Naive thymus-derived CD4-positive, alpha-beta T cell (primary cell): ENCODE results near the gene CCBE1. TPM values are rescaled to one million over a fixed set of nuclear protein-coding genes. Genes with fewer than 3 reads are reported as not detected.

Source experiments
- ATAC-seq: fragments of 150-1000 bp; cut with Tn5 transposase; 2 replicates; pipeline ENCODE4 v1.10.0; 2021; ENCODE audit warnings: mild to moderate bottlenecking, moderate library complexity
- CTCF ChIA-PET: fragments of 350-600 bp; sonication (Branson Sonifier 250); formaldehyde crosslinking; loops from one replicate; lab custom pipeline; 2021; ENCODE audit warnings: antibody characterized with exemption; lab: Charles Lee
- POLR2A ChIA-PET: fragments of 350-600 bp; sonication (Branson Sonifier 250); formaldehyde crosslinking; loops from one replicate; lab custom pipeline; 2021; ENCODE audit warnings: antibody characterized with exemption, inconsistent platforms; lab: Charles Lee
- DNase-seq, 9 donors: peaks; one replicate each; pipeline versions ENCODE4 v3.0.0 to v3.0.0-alpha.2; 2020 to 2022; ENCODE audit warnings: mixed read lengths in 1 of 9
- H3K27ac ChIP-seq: one replicate; pipeline ENCODE4 v1.7.0; 2013; ENCODE audit warnings: mild to moderate bottlenecking, low read depth, low read length, moderate library complexity
- H3K27me3 ChIP-seq, 2 donors: one replicate each; pipeline ENCODE4 v1.7.0; 2013; ENCODE audit warnings: low read length in 2 of 2, mild to moderate bottlenecking in 2 of 2, moderate library complexity in 2 of 2; ENCODE audit not compliant: control insufficient read depth in 2 of 2, insufficient read depth in 2 of 2
- H3K36me3 ChIP-seq, 3 experiments: 1 replicate in 2 of 3; 2 replicates in 1 of 3; pipeline ENCODE4 v1.7.0; 2013; ENCODE audit warnings: low read length in 3 of 3, mild to moderate bottlenecking in 3 of 3, moderate library complexity in 1 of 3; ENCODE audit not compliant: insufficient read depth in 3 of 3, control insufficient read depth in 2 of 3
- H3K4me1 ChIP-seq, 2 donors: one replicate each; pipeline ENCODE4 v1.7.0; 2013; ENCODE audit warnings: low read length in 2 of 2, mild to moderate bottlenecking in 2 of 2, moderate library complexity in 1 of 2; ENCODE audit not compliant: control insufficient read depth in 2 of 2, insufficient read depth in 2 of 2
- H3K4me3 ChIP-seq: 2 replicates; pipeline ENCODE4 v1.7.0; 2013; ENCODE audit warnings: mild to moderate bottlenecking, low read length
- H3K9me3 ChIP-seq, 3 experiments: 1 replicate in 2 of 3; 2 replicates in 1 of 3; pipeline ENCODE4 v1.7.0; 2013; ENCODE audit warnings: low read length in 3 of 3; ENCODE audit not compliant: control insufficient read depth in 2 of 3
- H3K27ac Mint-ChIP-seq, 9 donors: one replicate each; pipeline ENCODE4 v1.8.0; 2020 to 2022; ENCODE audit warnings: mixed read lengths in 9 of 9, mild to moderate bottlenecking in 8 of 9, moderate library complexity in 5 of 9, inconsistent platforms in 2 of 9
- H3K27me3 Mint-ChIP-seq, 5 donors: one replicate each; pipeline ENCODE4 v1.8.0; 2021 to 2022; ENCODE audit warnings: mixed read lengths in 5 of 5, mild to moderate bottlenecking in 1 of 5
- H3K36me3 Mint-ChIP-seq, 5 donors: one replicate each; pipeline ENCODE4 v1.8.0; 2020 to 2022; ENCODE audit warnings: mixed read lengths in 5 of 5, mild to moderate bottlenecking in 3 of 5, inconsistent platforms in 1 of 5
- H3K4me1 Mint-ChIP-seq, 7 donors: one replicate each; pipeline ENCODE4 v1.8.0; 2020 to 2022; ENCODE audit warnings: mixed read lengths in 7 of 7, mild to moderate bottlenecking in 3 of 7, inconsistent platforms in 1 of 7
- H3K4me3 Mint-ChIP-seq, 10 donors: one replicate each; pipeline ENCODE4 v1.8.0; 2020 to 2022; ENCODE audit warnings: mild to moderate bottlenecking in 10 of 10, mixed read lengths in 10 of 10, moderate library complexity in 6 of 10, inconsistent platforms in 2 of 10
- H3K9me3 Mint-ChIP-seq, 11 donors: one replicate each; pipeline ENCODE4 v1.8.0; 2020 to 2022; ENCODE audit warnings: mixed read lengths in 11 of 11, mild to moderate bottlenecking in 4 of 11, inconsistent platforms in 1 of 11, moderate library complexity in 1 of 11
- intact Hi-C, 2 donors: fragments of 100-400 bp; cut with micrococcal nuclease; formaldehyde crosslinking; loops; one replicate each; pipeline ENCODE4 v1.15.1; 2023
- polyA plus RNA-seq, 2 donors: library from polyadenylated mRNA; unstranded; fragments of 300-500 nt; fragmentation: Illumina TruSeq; gene quantifications; one replicate each; pipeline ENCODE4 v1.2.3, GENCODE V29; 2021
- total RNA-seq, 6 experiments: library from RNA in 5 of 6; stranded (reverse) in 5 of 6; gene quantifications; 1 replicate in 5 of 6; 2 replicates in 1 of 6; pipeline ENCODE4 v1.2.3 and lab custom pipeline; 2021 to 2026

Gene CCBE1
- total and polyA plus RNA-seq, 7 experiments from 2014 or later: not detected

DNA sequence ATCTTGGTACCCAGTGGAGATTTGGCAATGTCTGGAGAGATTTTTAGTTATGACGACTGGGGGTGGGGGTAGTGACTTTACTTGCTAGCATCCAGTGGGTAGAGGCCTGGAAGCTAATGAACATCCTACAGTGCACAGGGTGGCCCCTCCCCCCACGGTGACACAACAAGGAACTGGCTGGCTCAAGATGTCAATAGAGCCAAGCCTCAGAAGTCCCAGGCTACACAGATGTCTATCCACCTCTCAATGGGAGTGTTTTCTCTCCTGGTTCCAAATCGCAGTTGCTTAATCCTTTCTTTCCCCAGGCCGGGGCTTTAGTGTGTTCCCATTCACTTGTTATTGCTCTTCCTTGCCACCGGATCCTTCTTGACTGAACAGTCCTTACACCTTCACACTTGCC, 9.3 kb upstream of the CCBE1 start:
- no peaks in the 10 kb centered on the region for H3K9me3 ChIP-seq
- ChIA-PET CTCF (no interaction called here), POLR2A (no interaction called here)
- no peak overlapping the region for H3K4me3 ChIP-seq
- no peak overlapping the region for H3K27ac Mint-ChIP-seq
- H3K27me3 ChIP-seq: no peaks in the 10 kb centered on the region
- no peak for ATAC-seq
- no peaks in the 10 kb centered on the region for H3K4me1 Mint-ChIP-seq
- no peaks in the 10 kb centered on the region for H3K36me3 ChIP-seq
- H3K36me3 Mint-ChIP-seq: no peaks in the 10 kb centered on the region
- H3K4me3 Mint-ChIP-seq: no peak overlapping the region
- H3K27me3 Mint-ChIP-seq: peaks cover 0 to 22% (median 12%) of the 10 kb centered on the region in 5 donors
- H3K4me1 ChIP-seq: no peaks in the 10 kb centered on the region
- DNase-seq: no peak
- no peak overlapping the region for H3K27ac ChIP-seq
- intact Hi-C loops: no loop called here
- H3K9me3 Mint-ChIP-seq: peaks cover 0 to 4% (median 0%) of the 10 kb centered on the region in 11 donors

DNA sequence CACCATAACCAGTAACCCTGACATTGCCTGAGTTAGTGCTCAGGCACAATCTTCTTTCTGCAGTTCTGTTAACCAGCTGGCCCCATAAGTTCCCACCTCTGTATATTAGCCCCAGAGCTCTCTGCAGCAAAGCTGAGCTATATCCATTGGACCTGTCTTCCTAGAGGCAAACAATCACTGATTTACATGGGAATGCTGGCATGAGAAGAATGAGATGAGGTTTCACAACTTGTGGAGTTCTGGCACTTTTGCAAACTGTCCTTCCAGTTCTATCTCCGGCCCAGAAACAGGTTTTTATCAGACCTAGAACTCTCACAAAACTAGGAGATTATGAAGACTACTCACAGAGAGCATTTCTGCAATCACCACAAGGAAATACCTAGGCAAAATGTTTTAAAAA, 7.9 kb upstream of the CCBE1 start:
- no peaks in the 10 kb centered on the region for H3K9me3 ChIP-seq
- peaks cover 0 to 25% (median 12%) of the 10 kb centered on the region in 5 donors for H3K27me3 Mint-ChIP-seq
- H3K27ac ChIP-seq: no peak overlapping the region
- H3K4me1 Mint-ChIP-seq: no peaks in the 10 kb centered on the region
- CTCF ChIA-PET: no interaction called here
- H3K36me3 Mint-ChIP-seq: no peaks in the 10 kb centered on the region
- H3K4me1 ChIP-seq: no peaks in the 10 kb centered on the region
- DNase-seq: no peak
- no peaks in the 10 kb centered on the region for H3K27me3 ChIP-seq
- H3K27ac Mint-ChIP-seq: no peak overlapping the region
- no peak overlapping the region for H3K4me3 ChIP-seq
- H3K9me3 Mint-ChIP-seq: peaks cover 0 to 4% (median 0%) of the 10 kb centered on the region in 11 donors
- POLR2A ChIA-PET: no interaction called here
- no peak for ATAC-seq
- no peak overlapping the region for H3K4me3 Mint-ChIP-seq
- H3K36me3 ChIP-seq: no peaks in the 10 kb centered on the region
- intact Hi-C loops: no loop called here

DNA sequence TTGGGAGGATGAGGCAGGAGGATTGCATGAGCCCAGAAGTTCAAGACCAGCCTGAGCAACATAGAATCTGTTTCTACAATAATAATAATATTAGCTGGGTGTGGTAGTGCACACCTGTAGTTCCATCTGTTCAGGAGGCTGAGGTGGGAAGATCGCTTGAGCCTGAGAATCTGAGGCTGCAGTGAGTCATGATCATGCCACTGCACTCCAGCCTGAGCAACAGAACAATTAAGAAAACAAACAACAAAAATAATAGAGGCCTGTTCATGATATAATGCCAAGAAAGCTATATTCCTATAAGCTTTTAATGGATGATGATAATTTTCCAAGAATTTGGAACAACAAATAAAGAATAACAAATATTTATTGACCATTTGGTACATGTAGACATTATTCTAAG, 6.9 kb upstream of the CCBE1 start:
- peaks cover 6 to 32% (median 12%) of the 10 kb centered on the region in 5 donors for H3K27me3 Mint-ChIP-seq
- no peak overlapping the region for H3K4me3 Mint-ChIP-seq
- DNase-seq (no peak), ATAC-seq (no peak)
- CTCF ChIA-PET: interaction anchor here (0.6 kb wide), 1 partner anchor 10 kb away, joined by 3 read pairs; no protein-coding TSS in a partner anchor
- no peaks in the 10 kb centered on the region for H3K36me3 ChIP-seq
- no peaks in the 10 kb centered on the region for H3K4me1 Mint-ChIP-seq
- H3K9me3 ChIP-seq: no peaks in the 10 kb centered on the region
- H3K4me3 ChIP-seq: no peak overlapping the region
- no peaks in the 10 kb centered on the region for H3K4me1 ChIP-seq
- H3K27ac Mint-ChIP-seq: no peak overlapping the region
- H3K27me3 ChIP-seq: no peaks in the 10 kb centered on the region
- intact Hi-C loops: no loop called here
- no peaks in the 10 kb centered on the region for H3K36me3 Mint-ChIP-seq
- POLR2A ChIA-PET: no interaction called here
- no peak overlapping the region for H3K27ac ChIP-seq
- peaks cover 0 to 4% (median 0%) of the 10 kb centered on the region in 11 donors for H3K9me3 Mint-ChIP-seq

DNA sequence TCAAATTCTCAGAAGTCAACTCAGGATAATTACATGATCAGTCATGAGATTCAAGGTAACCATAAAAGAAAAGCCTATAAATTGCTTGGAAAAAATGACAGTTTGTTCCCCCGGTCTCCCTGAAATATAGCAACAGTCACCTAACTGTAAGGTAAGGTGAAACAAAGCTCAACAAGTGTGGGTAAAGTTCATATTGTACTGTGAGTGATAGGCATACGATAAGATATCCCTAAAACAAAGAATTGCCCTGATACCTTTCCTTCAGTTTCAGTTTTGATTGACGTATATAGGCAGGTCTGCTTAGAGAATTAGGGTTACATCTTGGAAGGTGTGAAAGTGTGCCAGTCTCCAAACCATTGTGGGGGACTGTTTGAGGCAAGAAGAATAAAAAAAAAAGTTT, 4.0 kb upstream of the CCBE1 start:
- ATAC-seq (no peak), DNase-seq (no peak)
- H3K4me3 ChIP-seq: no peak overlapping the region
- H3K27ac ChIP-seq: no peak overlapping the region
- no peak overlapping the region for H3K4me3 Mint-ChIP-seq
- H3K27me3 Mint-ChIP-seq: peaks cover 24 to 43% (median 27%) of the 10 kb centered on the region in 5 donors
- peaks cover 0 to 8% (median 6%) of the 10 kb centered on the region in 7 donors for H3K4me1 Mint-ChIP-seq
- ChIA-PET POLR2A (no interaction called here), CTCF (no interaction called here)
- H3K27me3 ChIP-seq: no peaks in the 10 kb centered on the region
- H3K4me1 ChIP-seq: no peaks in the 10 kb centered on the region
- H3K36me3 Mint-ChIP-seq: peaks cover 0 to 5% (median 0%) of the 10 kb centered on the region in 5 donors
- H3K9me3 ChIP-seq: no peaks in the 10 kb centered on the region
- H3K36me3 ChIP-seq: no peaks in the 10 kb centered on the region
- intact Hi-C loops: no loop called here
- no peak overlapping the region for H3K27ac Mint-ChIP-seq
- peaks cover 0 to 1% (median 0%) of the 10 kb centered on the region in 11 donors for H3K9me3 Mint-ChIP-seq

DNA sequence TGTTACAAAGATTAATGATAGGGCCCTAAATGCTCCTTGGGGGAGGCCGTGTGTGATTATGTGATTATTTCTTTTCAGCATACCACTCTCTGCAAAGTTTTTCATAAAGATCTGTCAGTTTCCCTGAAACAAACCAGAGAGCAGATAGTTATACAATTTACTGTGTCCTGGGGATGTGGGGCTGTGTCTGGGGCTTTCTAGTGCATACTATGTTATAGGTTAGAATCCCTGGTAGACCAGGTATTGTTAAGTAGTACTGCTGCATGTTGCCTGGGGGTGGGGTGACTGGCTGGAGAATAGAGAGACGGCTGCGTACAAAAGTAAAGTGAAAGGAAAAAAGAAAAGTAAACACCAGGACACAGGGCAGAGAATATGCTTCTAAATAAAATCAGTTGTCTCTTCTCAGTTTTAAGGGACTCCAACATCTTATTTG, 3.3 kb upstream of the CCBE1 start:
- H3K27ac Mint-ChIP-seq: no peak overlapping the region
- peaks cover 0 to 1% (median 0%) of the 10 kb centered on the region in 11 donors for H3K9me3 Mint-ChIP-seq
- no peaks in the 10 kb centered on the region for H3K36me3 ChIP-seq
- DNase-seq (no peak), ATAC-seq (no peak)
- intact Hi-C loops: no loop called here
- peaks cover 29 to 49% (median 34%) of the 10 kb centered on the region in 5 donors for H3K27me3 Mint-ChIP-seq
- H3K36me3 Mint-ChIP-seq: peaks cover 0 to 9% (median 0%) of the 10 kb centered on the region in 5 donors
- H3K27ac ChIP-seq: no peak overlapping the region
- no peak overlapping the region for H3K4me3 Mint-ChIP-seq
- no peak overlapping the region for H3K4me3 ChIP-seq
- peaks cover 0 to 12% (median 6%) of the 10 kb centered on the region in 7 donors for H3K4me1 Mint-ChIP-seq
- CTCF ChIA-PET: no interaction called here
- POLR2A ChIA-PET: no interaction called here
- H3K27me3 ChIP-seq: peaks cover 0 to 7% of the 10 kb centered on the region in 2 donors
- H3K4me1 ChIP-seq: no peaks in the 10 kb centered on the region
- H3K9me3 ChIP-seq: no peaks in the 10 kb centered on the region

DNA sequence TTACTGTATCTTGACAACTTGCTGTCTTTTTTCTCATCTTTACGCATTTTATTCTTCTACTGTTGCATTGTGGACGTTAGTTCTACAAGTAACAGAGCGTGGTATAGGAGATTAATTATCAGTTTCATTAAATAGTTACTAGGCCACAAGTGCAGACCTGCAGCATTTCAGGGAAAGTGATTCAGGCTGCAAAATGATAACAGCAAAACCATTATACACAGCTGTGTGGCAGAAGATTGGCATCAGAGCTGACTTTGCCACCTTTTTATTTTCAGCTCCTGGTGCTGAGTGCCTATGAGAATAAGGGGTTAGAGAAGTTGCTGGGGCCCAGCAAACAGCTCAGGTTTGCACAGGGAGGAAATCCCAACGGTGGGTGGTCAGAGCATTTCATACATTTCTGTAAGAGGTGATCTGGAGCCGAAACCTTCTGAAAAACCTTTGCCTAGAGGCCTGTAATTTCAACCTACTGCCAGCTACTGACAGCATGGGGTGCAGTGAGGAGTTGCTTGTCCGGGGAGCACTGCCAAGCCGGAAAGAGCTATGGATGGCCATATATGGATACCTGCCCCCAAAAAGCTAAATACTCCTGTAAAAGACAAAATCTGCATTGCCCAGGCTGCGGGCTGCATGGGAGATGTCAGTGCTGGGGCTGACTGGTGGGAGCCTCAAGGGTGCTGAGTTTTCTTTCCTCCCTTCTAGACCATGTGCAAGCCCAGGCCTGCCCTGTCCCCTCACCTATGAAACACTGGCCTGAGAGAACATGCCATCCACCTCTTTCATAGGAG, 2.7 kb upstream of the CCBE1 start:
- Histone ChIP-seq H3K36me3 (no peaks in the 10 kb centered on the region), H3K4me1 (no peaks in the 10 kb centered on the region), H3K27me3 (peaks cover 0 to 8% of the 10 kb centered on the region in 2 donors), H3K4me3 (no peak overlapping the region), H3K9me3 (no peaks in the 10 kb centered on the region), H3K27ac (no peak overlapping the region)
- intact Hi-C loops: loop anchor here in 1 of 2 donors (5.0 to 10.0 kb wide), 2 partner anchors 425 to 847 kb away; partner anchors contain the start of gene RAX
- DNase-seq: no peak
- Mint-ChIP-seq H3K36me3 (peaks cover 0 to 9% (median 0%) of the 10 kb centered on the region in 5 donors), H3K4me1 (peaks cover 0 to 12% (median 6%) of the 10 kb centered on the region in 7 donors), H3K27ac (no peak overlapping the region), H3K9me3 (peaks cover 0 to 3% (median 0%) of the 10 kb centered on the region in 11 donors), H3K4me3 (no peak overlapping the region), H3K27me3 (peaks cover 35 to 55% (median 40%) of the 10 kb centered on the region in 5 donors)
- POLR2A ChIA-PET: no interaction called here
- CTCF ChIA-PET: no interaction called here
- ATAC-seq: no peak
